ENCODE data around the gene THUMPD2. TPM values are rescaled to one million over a fixed set of nuclear protein-coding genes. Genes with fewer than 3 reads are reported as not detected.

The THUMPD2 gene
- total and polyA plus RNA-seq, 10 donors, result 8.7 to 16.9 (median 13.3) TPM

DNA sequence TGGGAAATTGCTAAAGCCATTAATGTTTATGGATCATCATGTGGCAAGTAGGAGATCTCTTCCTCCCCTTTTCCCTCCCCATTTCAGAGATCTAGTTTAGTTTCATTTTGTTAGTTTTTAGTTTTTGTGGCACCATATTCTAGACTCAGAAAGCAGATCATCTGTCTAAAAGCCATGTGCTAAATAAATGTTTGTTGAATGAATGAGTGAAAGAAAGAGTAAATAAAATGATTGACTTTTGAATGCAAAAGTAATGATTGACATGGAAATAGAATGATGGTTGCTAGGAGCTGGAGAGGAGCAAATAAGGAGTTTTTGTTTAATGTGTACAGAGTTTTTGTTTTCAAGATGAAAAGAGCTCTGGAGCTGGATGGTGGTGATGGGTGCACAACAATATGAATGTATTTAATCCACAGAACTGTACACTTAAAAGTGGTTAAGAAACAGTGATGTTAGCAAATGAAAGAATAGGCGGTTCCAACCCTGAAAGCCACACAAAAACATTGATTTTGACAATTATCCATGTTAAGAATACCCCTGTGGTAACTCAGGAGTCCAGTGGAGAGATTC lies 89.7 kb downstream of the THUMPD2 start:
- Histone ChIP-seq H3K27me3 (replicated peaks in 1 of 7) (peaks cover 0 to 6% (median 0%) of the 10 kb centered on the region in 7 donors), H3K9me3 (peaks cover 0 to 17% (median 8%) of the 10 kb centered on the region in 8 donors), H3K27ac (no peak overlapping the region), H3K36me3 (no peaks in the 10 kb centered on the region), H3K4me3 (no peak overlapping the region), H3K4me1 (no peaks in the 10 kb centered on the region)
- intact Hi-C loops (cut with DNase I; ENCODE audit: low total_unique reads), result no loop called here
- TF ChIP-seq POLR2AphosphoS5 (IDR thresholded peaks at IDR 0.05) (no peak), POLR2A (IDR thresholded peaks at IDR 0.05) (no peak)
- TF ChIP-seq, protein P1, sequence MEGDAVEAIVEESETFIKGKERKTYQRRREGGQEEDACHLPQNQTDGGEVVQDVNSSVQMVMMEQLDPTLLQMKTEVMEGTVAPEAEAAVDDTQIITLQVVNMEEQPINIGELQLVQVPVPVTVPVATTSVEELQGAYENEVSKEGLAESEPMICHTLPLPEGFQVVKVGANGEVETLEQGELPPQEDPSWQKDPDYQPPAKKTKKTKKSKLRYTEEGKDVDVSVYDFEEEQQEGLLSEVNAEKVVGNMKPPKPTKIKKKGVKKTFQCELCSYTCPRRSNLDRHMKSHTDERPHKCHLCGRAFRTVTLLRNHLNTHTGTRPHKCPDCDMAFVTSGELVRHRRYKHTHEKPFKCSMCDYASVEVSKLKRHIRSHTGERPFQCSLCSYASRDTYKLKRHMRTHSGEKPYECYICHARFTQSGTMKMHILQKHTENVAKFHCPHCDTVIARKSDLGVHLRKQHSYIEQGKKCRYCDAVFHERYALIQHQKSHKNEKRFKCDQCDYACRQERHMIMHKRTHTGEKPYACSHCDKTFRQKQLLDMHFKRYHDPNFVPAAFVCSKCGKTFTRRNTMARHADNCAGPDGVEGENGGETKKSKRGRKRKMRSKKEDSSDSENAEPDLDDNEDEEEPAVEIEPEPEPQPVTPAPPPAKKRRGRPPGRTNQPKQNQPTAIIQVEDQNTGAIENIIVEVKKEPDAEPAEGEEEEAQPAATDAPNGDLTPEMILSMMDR (IDR thresholded peaks at IDR 0.05 in 8 of 11, conservative IDR thresholded peaks at IDR 0.05 in 3 of 11), result no peak
- 76 to 94% (median 85%) methylated on average over 1 of the region's 1 CpG for WGBS, 5 donors
- DNase-seq, result no peak

DNA sequence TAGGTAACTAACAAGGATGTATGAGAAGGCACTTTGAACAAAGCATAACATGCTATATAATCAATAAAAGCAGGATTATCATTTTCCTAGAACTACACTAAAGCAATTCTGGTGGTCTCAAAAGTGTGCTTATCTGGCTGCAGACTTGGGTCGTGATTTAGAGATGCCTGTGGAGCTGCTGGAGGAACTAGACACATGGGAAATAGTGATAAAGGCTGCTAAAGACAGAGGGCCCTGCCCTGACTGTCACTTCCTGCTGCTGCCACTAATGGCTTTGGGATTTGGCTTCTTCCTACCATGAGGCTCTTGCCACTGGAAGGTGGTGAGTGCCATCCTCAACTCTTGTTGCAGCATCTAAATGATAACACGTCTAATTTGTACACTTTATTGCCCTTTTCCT lies 90.9 kb downstream of the THUMPD2 start:
- Histone ChIP-seq H3K36me3 (no peaks in the 10 kb centered on the region), H3K27me3 (replicated peaks in 1 of 7) (peaks cover 0 to 6% (median 0%) of the 10 kb centered on the region in 7 donors), H3K4me3 (no peak overlapping the region), H3K4me1 (no peaks in the 10 kb centered on the region), H3K27ac (no peak overlapping the region), H3K9me3 (peaks cover 0 to 17% (median 8%) of the 10 kb centered on the region in 8 donors)
- intact Hi-C loops (cut with DNase I; ENCODE audit: low total_unique reads), result no loop called here
- TF ChIP-seq POLR2AphosphoS5 (IDR thresholded peaks at IDR 0.05) (no peak), POLR2A (IDR thresholded peaks at IDR 0.05) (no peak)
- TF ChIP-seq, protein P1 (IDR thresholded peaks at IDR 0.05 in 8 of 11, conservative IDR thresholded peaks at IDR 0.05 in 3 of 11), result no peak
- WGBS, 5 donors, result 45 to 66% (median 57%) methylated on average over 2 of the region's 2 CpGs
- no peak for DNase-seq

DNA sequence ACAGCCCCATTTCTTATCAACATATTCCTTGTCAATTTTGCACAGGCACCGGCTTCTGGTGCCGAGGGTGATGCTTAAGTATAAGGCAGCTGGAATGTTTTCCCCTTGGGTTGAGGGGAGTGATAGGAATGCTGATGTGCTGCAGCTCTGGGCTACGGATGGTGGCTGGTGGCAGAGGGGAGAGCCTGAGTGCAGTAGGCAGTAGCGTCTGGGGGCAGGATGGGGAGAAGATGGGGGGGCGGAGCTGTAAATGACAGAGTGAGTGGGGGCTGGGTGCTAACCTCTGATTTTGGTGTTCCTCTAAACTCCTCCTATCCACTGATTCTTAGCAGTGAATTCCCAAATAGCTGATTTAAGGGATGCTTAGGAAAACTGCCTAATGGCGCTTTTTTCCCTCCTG lies 92.6 kb downstream of the THUMPD2 start:
- no peak for DNase-seq
- no peaks in the 10 kb centered on the region for H3K4me1 ChIP-seq
- no peaks in the 10 kb centered on the region for H3K36me3 ChIP-seq
- 87 to 93% (median 89%) methylated on average over 6 of the region's 6 CpGs for WGBS, 5 donors
- no peak overlapping the region for H3K4me3 ChIP-seq
- TF ChIP-seq, protein P1 (IDR thresholded peaks at IDR 0.05 in 8 of 11, conservative IDR thresholded peaks at IDR 0.05 in 3 of 11), result no peak
- TF ChIP-seq POLR2AphosphoS5 (IDR thresholded peaks at IDR 0.05) (no peak), POLR2A (IDR thresholded peaks at IDR 0.05) (no peak)
- H3K9me3 ChIP-seq, result peaks cover 0 to 14% (median 6%) of the 10 kb centered on the region in 8 donors
- no peak overlapping the region for H3K27ac ChIP-seq
- peaks cover 0 to 6% (median 0%) of the 10 kb centered on the region in 7 donors for H3K27me3 ChIP-seq (replicated peaks in 1 of 7)
- intact Hi-C loops (cut with DNase I; ENCODE audit: low total_unique reads), result no loop called here

Other genes with a start within 250 kb of the THUMPD2 start
- gene TMEM178A, start 113.3 kb downstream of the THUMPD2 start, total RNA-seq, result 1 to 10 TPM in 2 of 7 donors, under 1 TPM in 5; 0.49 to 2.0 (median 0.85) TPM
- gene TMEM178A, start 113.3 kb downstream of the THUMPD2 start, polyA plus RNA-seq, result 1 to 10 TPM in 2 of 3 donors, under 1 TPM in 1; 0.74 to 2.1 (median 1.9) TPM

Measured in spleen (tissue), 11 donors.